Spleen (tissue), 7 donors: ENCODE data around the gene SYNM.

Experiments used
- POLR2A ChIP-seq, 3 donors: fragments of 450-650 bp; IDR thresholded peaks; one replicate each; pipeline ENCODE4 v1.5.1; 2017; ENCODE audit warnings: antibody characterized with exemption in 3 of 3, mild to moderate bottlenecking in 1 of 3
- POLR2AphosphoS5 ChIP-seq, 3 donors: sonication (generic); formaldehyde crosslinking; IDR thresholded peaks; one replicate each; pipeline ENCODE4 v1.5.1; 2017; ENCODE audit warnings: antibody characterized with exemption in 3 of 3
- TF ChIP-seq, protein P1 (sequence below), 11 experiments: fragments of 200-600 bp in 7 of 11; fragments of 450-650 bp in 4 of 11; sonication (generic) in 4 of 11; IDR thresholded peaks in 8 of 11; conservative IDR thresholded peaks in 3 of 11; 1 replicate in 7 of 11; 2 replicates in 4 of 11; pipeline versions ENCODE4 v1.4.0 to v1.8.0; 2016 to 2021; ENCODE audit warnings: antibody characterized with exemption in 11 of 11, inconsistent platforms in 4 of 11, mild to moderate bottlenecking in 1 of 11
- donor health status: DM: no; HTN: no; CAD: no; lungs with moderate emphysema.
- donor health status: DM: no; HTN: no; CAD: no.
- donor health status: DM: no; HTN: no; CAD: no.

DNA sequence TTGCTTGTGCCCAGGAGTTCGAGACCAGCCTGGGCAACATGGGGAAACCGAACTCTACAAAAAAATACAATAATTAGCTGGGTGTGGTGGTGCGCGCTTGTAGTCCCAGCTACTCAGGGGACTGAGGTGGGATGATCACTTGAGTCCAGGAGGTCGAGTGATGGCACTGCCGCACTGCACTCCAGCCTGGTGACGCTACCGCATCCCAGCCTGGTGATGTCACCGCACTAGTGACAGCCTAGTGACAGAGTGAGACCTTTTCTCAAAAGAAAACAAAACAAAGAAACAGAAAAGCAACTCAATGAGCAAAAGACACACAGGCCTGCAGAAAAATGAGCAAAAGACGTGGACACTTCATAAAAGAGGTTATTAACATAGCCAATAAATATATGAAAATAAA is 19.9 kb upstream of the SYNM start:
- TF ChIP-seq, protein P1, sequence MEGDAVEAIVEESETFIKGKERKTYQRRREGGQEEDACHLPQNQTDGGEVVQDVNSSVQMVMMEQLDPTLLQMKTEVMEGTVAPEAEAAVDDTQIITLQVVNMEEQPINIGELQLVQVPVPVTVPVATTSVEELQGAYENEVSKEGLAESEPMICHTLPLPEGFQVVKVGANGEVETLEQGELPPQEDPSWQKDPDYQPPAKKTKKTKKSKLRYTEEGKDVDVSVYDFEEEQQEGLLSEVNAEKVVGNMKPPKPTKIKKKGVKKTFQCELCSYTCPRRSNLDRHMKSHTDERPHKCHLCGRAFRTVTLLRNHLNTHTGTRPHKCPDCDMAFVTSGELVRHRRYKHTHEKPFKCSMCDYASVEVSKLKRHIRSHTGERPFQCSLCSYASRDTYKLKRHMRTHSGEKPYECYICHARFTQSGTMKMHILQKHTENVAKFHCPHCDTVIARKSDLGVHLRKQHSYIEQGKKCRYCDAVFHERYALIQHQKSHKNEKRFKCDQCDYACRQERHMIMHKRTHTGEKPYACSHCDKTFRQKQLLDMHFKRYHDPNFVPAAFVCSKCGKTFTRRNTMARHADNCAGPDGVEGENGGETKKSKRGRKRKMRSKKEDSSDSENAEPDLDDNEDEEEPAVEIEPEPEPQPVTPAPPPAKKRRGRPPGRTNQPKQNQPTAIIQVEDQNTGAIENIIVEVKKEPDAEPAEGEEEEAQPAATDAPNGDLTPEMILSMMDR (IDR thresholded peaks at IDR 0.05 in 8 of 11, conservative IDR thresholded peaks at IDR 0.05 in 3 of 11), result no peak
- no peak for TF ChIP-seq POLR2A (IDR thresholded peaks at IDR 0.05)
- TF ChIP-seq POLR2AphosphoS5 (IDR thresholded peaks at IDR 0.05), result no peak
